VCaP (cell line): ENCODE data around the gene CCDC192.

ENCODE experiments used
- H3K27ac ChIP-seq: fragments of 450-650 bp; 2 replicates; pipeline ENCODE4 v1.5.1; 2017
- TF ChIP-seq, protein P1 (sequence below): fragments of 450-650 bp; conservative IDR thresholded peaks from 2 replicates; pipeline ENCODE4 v1.5.1; 2017; ENCODE audit warnings: mild to moderate bottlenecking, moderate library complexity

Gene CCDC192

DNA sequence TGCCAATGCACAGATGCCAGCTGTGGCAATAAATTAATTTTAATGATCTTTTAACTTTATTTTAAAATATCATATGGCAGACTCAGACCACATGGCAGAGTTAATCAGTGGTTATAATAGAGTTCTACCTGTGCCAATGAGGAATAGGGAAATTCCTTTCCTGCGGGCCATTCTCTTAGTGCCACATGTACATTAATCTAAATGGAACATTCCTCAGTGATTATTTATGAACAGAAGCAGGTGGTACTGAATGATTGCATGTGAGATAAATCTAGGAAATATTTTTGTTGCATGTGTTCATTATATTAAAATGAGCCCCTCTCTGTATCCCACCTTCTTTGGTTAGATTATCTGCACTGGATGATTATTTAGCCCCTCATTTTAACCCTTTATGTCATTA is 102.3 kb downstream of the CCDC192 start:
- H3K27ac ChIP-seq = no peak overlapping the region
- TF ChIP-seq, protein P1, sequence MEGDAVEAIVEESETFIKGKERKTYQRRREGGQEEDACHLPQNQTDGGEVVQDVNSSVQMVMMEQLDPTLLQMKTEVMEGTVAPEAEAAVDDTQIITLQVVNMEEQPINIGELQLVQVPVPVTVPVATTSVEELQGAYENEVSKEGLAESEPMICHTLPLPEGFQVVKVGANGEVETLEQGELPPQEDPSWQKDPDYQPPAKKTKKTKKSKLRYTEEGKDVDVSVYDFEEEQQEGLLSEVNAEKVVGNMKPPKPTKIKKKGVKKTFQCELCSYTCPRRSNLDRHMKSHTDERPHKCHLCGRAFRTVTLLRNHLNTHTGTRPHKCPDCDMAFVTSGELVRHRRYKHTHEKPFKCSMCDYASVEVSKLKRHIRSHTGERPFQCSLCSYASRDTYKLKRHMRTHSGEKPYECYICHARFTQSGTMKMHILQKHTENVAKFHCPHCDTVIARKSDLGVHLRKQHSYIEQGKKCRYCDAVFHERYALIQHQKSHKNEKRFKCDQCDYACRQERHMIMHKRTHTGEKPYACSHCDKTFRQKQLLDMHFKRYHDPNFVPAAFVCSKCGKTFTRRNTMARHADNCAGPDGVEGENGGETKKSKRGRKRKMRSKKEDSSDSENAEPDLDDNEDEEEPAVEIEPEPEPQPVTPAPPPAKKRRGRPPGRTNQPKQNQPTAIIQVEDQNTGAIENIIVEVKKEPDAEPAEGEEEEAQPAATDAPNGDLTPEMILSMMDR = no peak

DNA sequence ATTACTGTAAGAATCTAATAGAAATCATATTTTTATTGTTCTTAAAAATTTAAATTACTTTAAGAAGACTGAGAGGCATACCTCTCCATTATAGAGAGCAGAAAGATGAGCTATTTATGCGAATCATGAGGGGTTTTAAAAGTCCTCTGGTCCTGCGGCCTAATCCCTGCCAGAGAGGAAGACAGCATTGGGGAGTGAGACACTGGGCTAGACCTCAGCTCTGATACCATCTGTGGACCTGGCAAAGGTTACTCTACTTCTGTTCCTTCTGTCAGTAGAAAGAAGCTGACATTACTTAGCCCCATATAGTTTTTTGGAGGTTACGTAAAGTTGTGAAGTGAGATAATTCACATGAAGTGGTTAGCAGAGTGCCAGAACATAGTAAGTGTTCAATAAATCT is 103.6 kb downstream of the CCDC192 start:
- H3K27ac ChIP-seq = no peak overlapping the region
- TF ChIP-seq, protein P1 = no peak

DNA sequence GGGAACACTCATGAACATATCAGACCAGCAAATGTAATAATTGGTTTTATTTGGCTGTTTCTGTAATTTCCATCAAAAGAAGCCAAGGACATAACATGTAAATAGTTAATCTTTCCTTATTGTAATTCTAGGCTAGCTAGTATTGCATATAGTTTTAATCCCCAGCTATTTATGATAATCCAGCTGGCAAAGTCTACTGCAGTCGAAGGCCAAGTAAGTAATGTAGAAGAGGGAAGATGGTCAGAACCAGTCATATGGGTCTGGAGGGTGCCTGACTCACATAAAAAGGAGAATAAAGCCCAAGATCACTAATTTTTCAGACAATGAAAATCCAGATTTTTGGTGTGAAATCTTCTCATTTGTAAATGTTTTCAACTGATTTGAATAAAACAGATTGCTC is 106.3 kb downstream of the CCDC192 start:
- TF ChIP-seq, protein P1 = no peak
- no peak overlapping the region for H3K27ac ChIP-seq

DNA sequence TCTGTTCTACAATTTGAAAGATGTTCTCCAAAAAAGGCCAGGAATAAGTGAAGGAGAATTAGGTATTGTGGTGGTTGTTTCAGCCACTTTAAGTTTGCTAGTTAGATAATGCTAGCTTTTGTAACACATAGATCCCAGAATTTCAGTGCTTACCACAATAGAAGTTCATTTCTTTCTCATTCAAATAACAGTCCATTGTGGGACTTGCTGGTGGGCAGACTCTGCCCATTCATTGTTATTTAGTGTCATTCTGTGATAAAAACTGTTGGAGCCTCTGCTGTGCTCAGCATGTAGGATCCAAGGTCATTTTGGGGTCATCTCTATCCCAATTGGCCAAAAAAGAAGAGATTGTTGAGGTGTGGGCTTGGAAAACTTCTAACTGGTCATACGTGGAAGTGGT is 106.8 kb downstream of the CCDC192 start:
- TF ChIP-seq, protein P1 = no peak
- H3K27ac ChIP-seq = no peak overlapping the region

DNA sequence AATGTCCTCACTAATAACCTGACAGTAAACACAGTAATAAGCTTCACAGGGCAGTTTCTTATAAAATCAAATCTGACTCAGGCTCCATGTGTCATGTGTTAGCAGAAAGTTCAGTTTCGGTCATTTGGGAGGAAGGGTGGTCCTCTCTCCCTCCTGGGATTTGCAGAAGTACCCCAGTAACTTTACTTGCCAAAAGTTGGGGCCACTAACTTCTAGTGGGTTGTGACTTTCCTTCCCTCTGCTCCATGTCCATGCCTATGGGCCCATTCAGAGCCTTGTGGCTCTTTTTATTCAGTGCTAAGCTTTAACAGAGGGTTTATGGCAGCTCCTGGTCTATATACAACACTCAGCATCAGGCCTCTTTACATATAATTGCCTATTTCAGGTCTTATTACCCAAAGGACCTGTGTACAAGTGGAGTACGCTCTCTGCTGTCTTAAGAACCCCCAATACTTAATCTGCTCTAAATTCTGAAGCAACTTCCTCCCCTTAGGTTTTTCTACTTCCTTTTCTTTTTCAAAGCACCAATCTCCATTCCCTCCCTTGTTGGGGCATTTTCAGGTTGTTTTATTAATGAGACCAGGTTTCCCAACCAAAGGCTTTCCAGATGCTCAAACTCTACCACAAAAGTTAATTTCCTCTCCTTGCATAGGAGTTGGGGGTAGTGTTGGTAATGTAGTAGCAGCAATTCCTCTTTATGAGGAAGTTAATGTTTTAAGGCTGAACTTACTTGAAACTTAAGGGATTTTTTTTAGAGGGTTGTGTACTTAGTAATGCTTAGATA is 107.7 kb downstream of the CCDC192 start:
- TF ChIP-seq, protein P1 = no peak
- no peak overlapping the region for H3K27ac ChIP-seq

DNA sequence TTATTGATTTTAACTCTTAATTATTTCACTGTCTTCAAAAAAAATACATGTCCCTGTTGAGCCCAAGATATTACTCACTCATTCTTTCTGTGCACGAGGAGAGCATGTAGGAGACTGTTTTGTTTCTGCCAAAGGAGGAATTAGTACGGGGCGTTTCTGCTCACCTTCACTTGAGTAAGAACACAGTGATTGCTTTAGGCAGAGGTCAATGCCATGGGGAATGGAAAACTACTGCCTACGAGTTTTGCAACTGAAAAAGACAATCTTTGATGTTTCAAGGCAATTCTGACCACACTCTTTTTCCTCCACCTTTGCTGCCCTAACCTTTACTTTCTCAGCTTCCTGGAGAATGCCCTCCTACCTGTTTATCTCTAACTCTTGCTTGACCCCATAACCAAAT is 109.4 kb downstream of the CCDC192 start:
- TF ChIP-seq, protein P1 = no peak
- no peak overlapping the region for H3K27ac ChIP-seq

DNA sequence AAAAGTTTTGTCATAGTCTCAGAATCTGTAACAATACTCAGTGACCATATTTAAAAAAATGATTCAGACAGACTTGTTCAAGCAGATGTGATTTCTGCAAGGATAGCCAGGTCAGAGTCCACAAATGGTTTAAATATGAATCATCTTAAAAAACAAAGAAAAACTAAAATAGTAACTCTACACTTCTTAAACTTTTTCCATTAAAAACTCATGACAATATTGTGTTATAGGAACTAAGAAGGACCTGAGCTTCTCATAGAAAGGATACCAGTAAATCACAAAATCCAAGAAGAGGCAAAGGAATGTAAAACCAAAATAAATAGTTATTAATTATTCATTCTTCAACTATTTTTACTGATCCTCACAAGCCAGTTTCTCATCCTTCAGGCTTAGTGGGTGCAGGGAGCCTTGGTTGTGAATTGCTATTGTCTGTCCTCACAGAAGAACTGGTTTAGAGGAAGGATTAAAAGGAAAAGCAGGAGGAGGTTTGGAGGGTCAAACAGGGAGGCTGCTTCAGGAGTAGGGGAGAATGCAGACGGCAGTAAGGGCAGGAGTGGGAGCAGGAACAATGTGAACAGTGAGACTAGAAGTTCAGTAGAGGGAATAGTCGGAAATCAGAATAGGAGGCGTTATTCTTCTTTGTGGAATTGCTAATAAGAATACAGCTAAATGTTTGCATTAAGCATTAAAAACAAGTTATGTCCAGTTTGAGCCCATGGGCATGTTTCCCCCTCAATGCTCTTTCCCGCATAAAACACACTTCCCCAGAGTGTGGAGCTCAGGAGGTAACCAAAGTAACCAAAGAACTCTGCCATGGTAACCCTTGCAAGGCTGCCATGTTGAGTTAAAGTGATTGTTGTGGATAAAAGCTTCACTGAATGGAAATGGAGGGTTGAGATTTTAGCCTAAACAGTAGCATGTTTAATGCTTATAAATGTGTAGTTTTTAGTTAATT is 110.7 kb downstream of the CCDC192 start:
- TF ChIP-seq, protein P1 = no peak
- no peak overlapping the region for H3K27ac ChIP-seq
